ENCODE results near the gene DTNA. TPM values are rescaled to one million over a fixed set of nuclear protein-coding genes. Genes with fewer than 3 reads are reported as not detected.

Gene DTNA
- total RNA-seq, 4 donors from 2014 or later, result 110 to 254 (median 204) TPM

DNA sequence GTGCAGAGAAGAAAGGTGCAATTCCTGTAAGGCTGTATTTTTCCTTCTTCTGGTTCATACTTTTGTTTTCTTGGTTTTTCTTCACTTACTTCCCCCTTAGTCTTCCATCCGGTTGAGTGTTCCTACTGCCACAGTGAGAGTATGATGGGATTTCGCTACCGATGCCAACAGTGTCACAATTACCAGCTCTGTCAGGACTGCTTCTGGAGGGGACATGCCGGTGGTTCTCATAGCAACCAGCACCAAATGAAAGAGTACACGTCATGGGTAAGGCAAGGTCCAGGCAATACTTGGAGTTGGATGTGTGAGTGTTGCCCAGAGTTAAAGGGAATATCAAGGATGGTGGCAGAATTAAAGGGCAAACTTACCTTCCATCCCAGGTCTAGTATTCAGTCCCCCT, 108.0 kb downstream of the DTNA start:
- no peak for ATAC-seq
- 94 to 100% methylated on average over 2 to 3 of the region's 5 CpGs for WGBS, 2 donors (ENCODE audit: low coverage in 1 of 2)
- no peak for TF ChIP-seq CTCF (IDR thresholded peaks at IDR 0.05)
- no peak for TF ChIP-seq POLR2AphosphoS5 (IDR thresholded peaks at IDR 0.05)
- TF ChIP-seq POLR2A (IDR thresholded peaks at IDR 0.05), result no peak
- no peak for TF ChIP-seq EP300 (IDR thresholded peaks at IDR 0.05)
- Histone ChIP-seq H3K4me3 (no peak overlapping the region), H3K27me3 (no peaks in the 10 kb centered on the region), H3K9me3 (no peaks in the 10 kb centered on the region), H3K27ac (no peak overlapping the region), H3K36me3 (peaks cover 0 to 28% of the 10 kb centered on the region in 2 donors), H3K4me1 (peaks cover 0 to 21% (median 0%) of the 10 kb centered on the region in 3 donors)

DNA sequence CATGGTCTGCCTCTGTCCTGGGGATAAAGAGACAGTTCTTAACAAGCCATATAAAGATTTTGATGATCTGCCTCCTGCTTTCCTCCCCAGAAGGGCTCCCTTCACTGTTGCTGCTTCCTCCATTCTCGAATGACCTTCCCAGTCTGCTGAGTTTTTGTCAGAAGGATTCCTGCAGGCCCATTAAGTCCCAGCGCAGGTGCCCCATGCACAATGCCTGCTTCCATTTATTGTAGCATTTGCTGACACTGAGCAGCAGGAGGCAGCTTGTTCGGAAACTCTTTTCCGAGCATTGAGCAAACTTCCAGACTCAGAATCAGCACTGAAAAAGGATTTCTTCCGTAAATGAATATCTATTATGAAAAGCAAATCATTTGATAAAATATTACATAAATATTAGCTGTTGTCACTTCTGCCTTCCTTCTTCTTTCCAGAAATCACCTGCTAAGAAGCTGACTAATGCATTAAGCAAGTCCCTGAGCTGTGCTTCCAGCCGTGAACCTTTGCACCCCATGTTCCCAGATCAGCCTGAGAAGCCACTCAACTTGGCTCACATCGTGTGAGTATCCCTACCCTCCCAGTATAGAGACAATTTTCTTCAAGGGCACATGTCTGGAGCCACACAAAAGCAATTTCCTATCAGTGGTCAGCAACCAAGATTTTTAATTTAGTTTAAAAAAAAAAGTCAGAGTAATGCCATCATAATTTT, 110.4 kb downstream of the DTNA start:
- H3K27me3 ChIP-seq, result no peaks in the 10 kb centered on the region
- peaks cover 0 to 38% of the 10 kb centered on the region in 2 donors for H3K36me3 ChIP-seq
- no peak overlapping the region for H3K27ac ChIP-seq
- H3K4me1 ChIP-seq, result peaks cover 0 to 21% (median 0%) of the 10 kb centered on the region in 3 donors
- H3K4me3 ChIP-seq, result no peak overlapping the region
- ATAC-seq, result no peak
- WGBS, 2 donors (ENCODE audit: low coverage in 1 of 2), result 62 to 72% methylated on average over 4 to 6 of the region's 7 CpGs
- TF ChIP-seq EP300 (IDR thresholded peaks at IDR 0.05), result no peak
- TF ChIP-seq CTCF (IDR thresholded peaks at IDR 0.05), result no peak
- TF ChIP-seq POLR2AphosphoS5 (IDR thresholded peaks at IDR 0.05), result no peak
- no peak for TF ChIP-seq POLR2A (IDR thresholded peaks at IDR 0.05)
- no peaks in the 10 kb centered on the region for H3K9me3 ChIP-seq

- Histone ChIP-seq H3K4me3 (no peak overlapping the region), H3K27ac (peak overlapping the region in 1 of 4 donors; percentile 2), H3K9me3 (no peaks in the 10 kb centered on the region), H3K4me1 (peaks cover 0 to 21% (median 0%) of the 10 kb centered on the region in 3 donors), H3K36me3 (peaks cover 0 to 46% of the 10 kb centered on the region in 2 donors), H3K27me3 (no peaks in the 10 kb centered on the region)
- ATAC-seq, result no peak
- TF ChIP-seq EP300 (IDR thresholded peaks at IDR 0.05) (no peak), POLR2AphosphoS5 (IDR thresholded peaks at IDR 0.05) (no peak), CTCF (IDR thresholded peaks at IDR 0.05) (no peak)
- WGBS, 2 donors (ENCODE audit: low coverage in 1 of 2), result 17 to 56% methylated on average over 1 to 5 of the region's 6 CpGs
Observed at GRCh38 chr18:34821669-34822210, 111.6 kb downstream of the DTNA start.

DNA sequence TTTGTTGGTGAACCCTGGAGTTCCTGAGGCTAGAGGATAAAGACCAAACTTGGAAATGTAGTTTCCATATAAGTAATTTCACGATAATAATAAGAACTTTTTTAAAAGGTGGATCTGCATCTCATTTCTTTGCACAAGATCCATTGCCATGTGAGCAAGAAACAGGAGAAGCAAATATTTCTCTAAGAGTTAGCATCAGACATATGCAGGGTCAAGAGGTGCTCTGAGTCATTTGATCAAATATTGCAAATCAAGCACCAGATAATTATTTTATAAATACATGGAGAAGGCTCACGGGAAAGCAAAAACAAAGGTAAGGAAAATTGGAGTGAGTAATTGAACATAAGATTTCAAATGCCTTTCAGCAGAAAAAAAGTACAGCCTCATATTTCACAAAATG, 118.0 kb downstream of the DTNA start:
- no peaks in the 10 kb centered on the region for H3K27me3 ChIP-seq
- H3K4me3 ChIP-seq, result no peak overlapping the region
- H3K9me3 ChIP-seq, result no peaks in the 10 kb centered on the region
- ATAC-seq, result no peak
- no peaks in the 10 kb centered on the region for H3K4me1 ChIP-seq
- 98 to 100% methylated on average over 2 of the region's 2 CpGs for WGBS, 2 donors (ENCODE audit: low coverage in 1 of 2)
- TF ChIP-seq CTCF (IDR thresholded peaks at IDR 0.05), result no peak
- TF ChIP-seq EP300 (IDR thresholded peaks at IDR 0.05), result no peak
- TF ChIP-seq POLR2AphosphoS5 (IDR thresholded peaks at IDR 0.05), result no peak
- no peak for TF ChIP-seq POLR2A (IDR thresholded peaks at IDR 0.05)
- peaks cover 0 to 65% of the 10 kb centered on the region in 2 donors for H3K36me3 ChIP-seq
- H3K27ac ChIP-seq, result no peak overlapping the region

- Histone ChIP-seq H3K9me3 (no peaks in the 10 kb centered on the region), H3K27me3 (no peaks in the 10 kb centered on the region), H3K4me1 (peaks cover 0 to 41% (median 6%) of the 10 kb centered on the region in 3 donors), H3K36me3 (peaks cover 0 to 11% of the 10 kb centered on the region in 2 donors), H3K4me3 (no peak overlapping the region), H3K27ac (peak overlapping the region; percentile 29 to 67 (median 58))
- 14 to 22% methylated on average over 2 of the region's 2 CpGs for WGBS, 2 donors (ENCODE audit: low coverage in 1 of 2)
- ATAC-seq, result peak; percentile 68
- TF ChIP-seq POLR2AphosphoS5 (IDR thresholded peaks at IDR 0.05) (peak; percentile 59), EP300 (IDR thresholded peaks at IDR 0.05) (no peak), POLR2A (IDR thresholded peaks at IDR 0.05) (no peak)
Observed at GRCh38 chr18:34834897-34835296, 124.8 kb downstream of the DTNA start.

Data from gastroesophageal sphincter (tissue), 4 donors.